Psoas muscle (tissue), 8 donors: Measurements from ENCODE around the gene PLXNA4. TPM values are rescaled to one million over a fixed set of nuclear protein-coding genes. Genes with fewer than 3 reads are reported as not detected.

Experiments used
- ATAC-seq, 4 donors: fragments of 200-7000 bp; cut with Tn5 transposase; one replicate each; pipeline ENCODE4 v1.9.1; 2020; ENCODE audit warnings: moderate library complexity in 3 of 4, mild to moderate bottlenecking in 2 of 4
- DNase-seq, 2 donors: peaks; one replicate each; pipeline ENCODE4 v3.0.0-alpha.2; 2020
- H3K27ac ChIP-seq: fragments of 200-600 bp; one replicate; pipeline ENCODE4 v1.8.0; 2022
- H3K27me3 ChIP-seq, 3 donors: fragments of 200-600 bp in 1 of 3; one replicate each; pipeline versions ENCODE4 v1.6.1 to v1.8.0; 2013 to 2022; ENCODE audit warnings: low read length in 2 of 3, mild to moderate bottlenecking in 2 of 3, moderate library complexity in 1 of 3; ENCODE audit not compliant: insufficient read depth in 3 of 3
- H3K36me3 ChIP-seq, 2 donors: fragments of 200-600 bp in 1 of 2; one replicate each; pipeline versions ENCODE4 v1.6.1 to v1.8.0; 2013 to 2022; ENCODE audit warnings: low read depth in 1 of 2, mild to moderate bottlenecking in 1 of 2, moderate library complexity in 1 of 2; ENCODE audit not compliant: insufficient read depth in 1 of 2
- H3K4me1 ChIP-seq: fragments of 200-600 bp; one replicate; pipeline ENCODE4 v1.8.0; 2022
- H3K4me3 ChIP-seq: fragments of 200-600 bp; one replicate; pipeline ENCODE4 v1.8.0; 2022; ENCODE audit warnings: mild to moderate bottlenecking
- H3K9me3 ChIP-seq: fragments of 200-600 bp; one replicate; pipeline ENCODE4 v1.8.0; 2022
- CTCF ChIP-seq: fragments of 200-600 bp; IDR thresholded peaks from one replicate; pipeline ENCODE4 v1.8.0; 2022; ENCODE audit warnings: antibody characterized with exemption
- whole genome bisulfite sequencing, 3 donors: extraction: QIAGEN DNeasy Blood & Tissue Kit; methylation state at CpG; one replicate each; pipeline versions ENCODE4 v1.1.6 to v1.1.7; 2013; 5-methylcytosine and 5-hydroxymethylcytosine counted together
- intact Hi-C, 2 donors: fragments of 100-400 bp; cut with DNase I; formaldehyde crosslinking; loops; one replicate each; pipeline versions ENCODE4 v1.11.0 to v1.14.2; 2022
- polyA plus RNA-seq, 3 donors: library from polyadenylated mRNA; stranded (reverse); fragments of 200-250 nt; gene quantifications; one replicate each; pipeline ENCODE4 v1.2.3, GENCODE V29; 2013
- total RNA-seq, 4 donors: library from RNA; stranded (reverse); fragmentation: NEBNext Ultra II Directional in 2 of 4; extraction: Animal tissue kit (Norgen Biotek cat#: 25700) in 2 of 4; gene quantifications; one replicate each; pipeline versions ENCODE4 v1.2.1 to v1.2.4, GENCODE V29; 2021 to 2023
- donor health status: healthy with polysubstance abuse.
- donor health status: DM: no; HTN: no; CAD: no; lungs with moderate emphysema.
- donor health status: Bipolar disorder and iron deficiency.
- donor health status: healthy.
- donor health status: DM: yes; HTN: yes; CAD: no.
- donor health status: DM: no; HTN: no; CAD: no.
- donor health status: DM: no; HTN: no; CAD: no.
- donor health status: DM: yes; HTN: yes; CAD: no.

Gene PLXNA4
- total and polyA plus RNA-seq, 7 donors: 0.15 to 2.5 (median 0.88) TPM

- DNase-seq (no peak), ATAC-seq (no peak)
- H3K36me3 ChIP-seq: no peaks in the 10 kb centered on the region
- H3K4me3 ChIP-seq: no peak overlapping the region
- no peak overlapping the region for H3K27ac ChIP-seq
- TF ChIP-seq CTCF: no peak
- H3K27me3 ChIP-seq: peaks cover 0 to 4% (median 0%) of the 10 kb centered on the region in 3 donors
- intact Hi-C loops: no loop called here
- no peaks in the 10 kb centered on the region for H3K4me1 ChIP-seq
- H3K9me3 ChIP-seq: no peaks in the 10 kb centered on the region
- WGBS, 3 donors: 92 to 98% (median 94%) methylated on average over 1 of the region's 1 CpG
Measured at GRCh38 chr7:132291481-132291880, 284.8 kb downstream of the PLXNA4 start.

GRCh38 chr7:132290021-132290420, 286.2 kb downstream of the PLXNA4 start:
- DNase-seq: no peak

GRCh38 chr7:132286836-132287235, 289.4 kb downstream of the PLXNA4 start:
- intact Hi-C loops: no loop called here
- Histone ChIP-seq H3K27me3 (peaks cover 0 to 4% (median 0%) of the 10 kb centered on the region in 3 donors), H3K4me3 (no peak overlapping the region), H3K9me3 (no peaks in the 10 kb centered on the region), H3K36me3 (no peaks in the 10 kb centered on the region), H3K27ac (no peak overlapping the region), H3K4me1 (no peaks in the 10 kb centered on the region)
- ATAC-seq (no peak), DNase-seq (no peak)
- WGBS, 3 donors: 69 to 78% (median 75%) methylated on average over 5 of the region's 5 CpGs
- no peak for TF ChIP-seq CTCF

More at GRCh38 chr7:132290021-132290420, 286.2 kb downstream of the PLXNA4 start:
- TF ChIP-seq CTCF: no peak
- Histone ChIP-seq H3K27ac (no peak overlapping the region), H3K9me3 (no peaks in the 10 kb centered on the region), H3K27me3 (peaks cover 0 to 4% (median 0%) of the 10 kb centered on the region in 3 donors), H3K36me3 (no peaks in the 10 kb centered on the region), H3K4me3 (no peak overlapping the region), H3K4me1 (no peaks in the 10 kb centered on the region)
- intact Hi-C loops: no loop called here
- WGBS, 3 donors: 62 to 66% (median 65%) methylated on average over 5 of the region's 5 CpGs
- no peak for ATAC-seq

- WGBS, 3 donors: 29 to 48% (median 30%) methylated on average over 2 of the region's 2 CpGs
- H3K4me1 ChIP-seq: no peaks in the 10 kb centered on the region
- DNase-seq: no peak
- no peaks in the 10 kb centered on the region for H3K9me3 ChIP-seq
- H3K27ac ChIP-seq: no peak overlapping the region
- H3K27me3 ChIP-seq: no peaks in the 10 kb centered on the region
- no peak for ATAC-seq
- H3K4me3 ChIP-seq: no peak overlapping the region
- intact Hi-C loops: no loop called here
- no peak for TF ChIP-seq CTCF
- no peaks in the 10 kb centered on the region for H3K36me3 ChIP-seq
Measured at GRCh38 chr7:132280335-132280734, 295.9 kb downstream of the PLXNA4 start.

- DNase-seq: no peak
- Histone ChIP-seq H3K27ac (no peak overlapping the region), H3K4me1 (no peaks in the 10 kb centered on the region), H3K27me3 (no peaks in the 10 kb centered on the region), H3K9me3 (no peaks in the 10 kb centered on the region), H3K36me3 (no peaks in the 10 kb centered on the region), H3K4me3 (no peak overlapping the region)
- no peak for TF ChIP-seq CTCF
- 45 to 66% (median 62%) methylated on average over 4 of the region's 4 CpGs for WGBS, 3 donors
- intact Hi-C loops: no loop called here
- ATAC-seq: no peak
Measured at GRCh38 chr7:132279718-132280117, 296.6 kb downstream of the PLXNA4 start.
